B cell (primary cell): Measurements from ENCODE around the gene GARIN5A. TPM values are rescaled to one million over a fixed set of nuclear protein-coding genes. Genes with fewer than 3 reads are reported as not detected.

ENCODE experiments used
- ATAC-seq: fragments of 200-7000 bp; cut with Tn5 transposase; one replicate; pipeline ENCODE4 v1.10.0; 2021; ENCODE audit warnings: low read depth, mild to moderate bottlenecking, moderate number of reproducible peaks, moderate library complexity
- CTCF ChIA-PET: fragments of 350-600 bp; sonication (Branson Sonifier 250); formaldehyde crosslinking; loops from one replicate; lab custom pipeline; 2021; ENCODE audit warnings: antibody characterized with exemption, inconsistent platforms; lab: Charles Lee
- POLR2A ChIA-PET: fragments of 350-600 bp; sonication (Branson Sonifier 250); formaldehyde crosslinking; loops from one replicate; lab custom pipeline; 2021; ENCODE audit warnings: antibody characterized with exemption; lab: Charles Lee
- DNase-seq: peaks from one replicate; pipeline ENCODE4 v3.0.0; 2013
- H2AFZ ChIP-seq: 2 replicates; pipeline ENCODE4 v1.6.1; 2012; ENCODE audit warnings: mild to moderate bottlenecking, low read depth, low read length; ENCODE audit not compliant: insufficient read depth, poor library complexity, severe bottlenecking
- H3K27ac ChIP-seq, 2 donors: 1 replicate in 1 of 2; 2 replicates in 1 of 2; pipeline ENCODE4 v1.5.1; 2012 to 2013; ENCODE audit warnings: low read length in 2 of 2, mild to moderate bottlenecking in 2 of 2, moderate library complexity in 1 of 2
- H3K27me3 ChIP-seq, 4 experiments: fragments of 200-600 bp in 1 of 4; sonication (generic) in 1 of 4; replicated peaks in 1 of 4; 1 replicate in 2 of 4; 2 replicates in 2 of 4; pipeline versions ENCODE4 v1.6.1 to v1.7.0; 2013 to 2016; ENCODE audit warnings: low read length in 3 of 4, mild to moderate bottlenecking in 2 of 4, mixed read lengths in 1 of 4, moderate library complexity in 1 of 4; ENCODE audit not compliant: insufficient read depth in 4 of 4, control insufficient read depth in 3 of 4; ENCODE audit errors: control extremely low read depth in 1 of 4
- H3K36me3 ChIP-seq, 2 experiments: replicated peaks in 1 of 2; 1 replicate in 1 of 2; 2 replicates in 1 of 2; pipeline versions ENCODE4 v1.6.1 to v1.7.1; 2013; ENCODE audit warnings: low read length in 1 of 2; ENCODE audit not compliant: insufficient read depth in 2 of 2, control insufficient read depth in 1 of 2; ENCODE audit errors: control extremely low read depth in 1 of 2, extremely low read depth in 1 of 2
- H3K4me1 ChIP-seq, 2 donors: fragments of 200-600 bp in 1 of 2; sonication (generic) in 1 of 2; 1 replicate in 1 of 2; 2 replicates in 1 of 2; pipeline versions ENCODE4 v1.5.1 to v1.6.1; 2013 to 2017; ENCODE audit warnings: low read length in 2 of 2; ENCODE audit not compliant: control insufficient read depth in 2 of 2, insufficient read depth in 2 of 2
- H3K4me2 ChIP-seq: replicated peaks from 2 replicates; pipeline ENCODE3; 2012; ENCODE audit warnings: mild to moderate bottlenecking, low read depth, low read length; ENCODE audit not compliant: poor library complexity, severe bottlenecking
- H3K4me3 ChIP-seq, 5 experiments: fragments of 200-600 bp in 1 of 5; sonication (generic) in 1 of 5; 1 replicate in 3 of 5; 2 replicates in 2 of 5; pipeline versions ENCODE4 v1.5.1 to v1.7.0; 2011 to 2016; ENCODE audit warnings: low read length in 4 of 5, mild to moderate bottlenecking in 4 of 5, low read depth in 2 of 5, control low read depth in 1 of 5, moderate library complexity in 1 of 5; ENCODE audit not compliant: insufficient read depth in 1 of 5; ENCODE audit errors: control extremely low read depth in 1 of 5, extremely low read depth in 1 of 5
- H3K79me2 ChIP-seq: fragments of 200-600 bp; sonication (generic); one replicate; pipeline ENCODE4 v1.6.0; 2016; ENCODE audit warnings: low read length; ENCODE audit not compliant: control insufficient read depth, insufficient read depth
- H3K9ac ChIP-seq: fragments of 200-600 bp; sonication (generic); 2 replicates; pipeline ENCODE4 v1.6.1; 2017; ENCODE audit warnings: mild to moderate bottlenecking, low read length, moderate library complexity
- H3K9me3 ChIP-seq, 3 donors: one replicate each; pipeline versions ENCODE4 v1.6.1 to v1.7.1; 2013; ENCODE audit warnings: low read length in 2 of 3; ENCODE audit not compliant: control insufficient read depth in 2 of 3, insufficient read depth in 1 of 3; ENCODE audit errors: control extremely low read depth in 1 of 3
- H4K20me1 ChIP-seq: 2 replicates; pipeline ENCODE4 v1.6.0; 2012; ENCODE audit warnings: mild to moderate bottlenecking, low read length; ENCODE audit not compliant: insufficient read depth, control insufficient read depth, poor library complexity, severe bottlenecking
- H3K27ac Mint-ChIP-seq: one replicate; pipeline ENCODE4 v1.8.0; 2021; ENCODE audit warnings: mixed read lengths
- H3K27me3 Mint-ChIP-seq: one replicate; pipeline ENCODE4 v1.8.0; 2021; ENCODE audit warnings: mixed read lengths
- H3K4me1 Mint-ChIP-seq: one replicate; pipeline ENCODE4 v1.8.0; 2021; ENCODE audit warnings: mixed read lengths
- H3K4me3 Mint-ChIP-seq: one replicate; pipeline ENCODE4 v1.8.0; 2021; ENCODE audit warnings: mixed read lengths
- H3K9me3 Mint-ChIP-seq: one replicate; pipeline ENCODE4 v1.8.0; 2022; ENCODE audit warnings: mixed read lengths; ENCODE audit not compliant: insufficient read depth
- EZH2 ChIP-seq: IDR thresholded peaks from 2 replicates; pipeline ENCODE4 v1.6.1; 2012; ENCODE audit warnings: borderline replicate concordance, low read depth, mild to moderate bottlenecking, moderate library complexity, low read length; ENCODE audit not compliant: insufficient read depth, poor library complexity, severe bottlenecking
- WGBS: methylation state at CpG from one replicate; pipeline ENCODE4 v1.1.5; 2013; ENCODE audit warnings: missing lambda C conversion rate; ENCODE audit not compliant: insufficient coverage; 5-methylcytosine and 5-hydroxymethylcytosine counted together
- intact Hi-C: fragments of 100-400 bp; cut with micrococcal nuclease; formaldehyde crosslinking; loops from one replicate; pipeline ENCODE4 v1.10.0; 2022
- polyA minus RNA-seq: library from RNA; depleted of rRNA, polyadenylated mRNA; stranded (reverse); fragments of >200 nt; gene quantifications from 2 replicates; pipeline ENCODE4 v1.2.3, GENCODE V29; 2012
- polyA plus RNA-seq: library from polyadenylated mRNA; depleted of rRNA; stranded (reverse); fragments of >200 nt; gene quantifications from 2 replicates; pipeline ENCODE4 v1.2.3, GENCODE V29; 2012
- total RNA-seq, 2 donors: library from RNA; stranded (reverse); fragments of 120-200 nt in 1 of 2; gene quantifications; 1 replicate in 1 of 2; 2 replicates in 1 of 2; pipeline versions ENCODE4 v1.2.3 to v1.2.4, GENCODE V29; 2013 to 2022
- TF ChIP-seq, protein P1 (sequence below): fragments of 200-600 bp; IDR thresholded peaks from one replicate; pipeline ENCODE4 v1.8.0; 2022; ENCODE audit warnings: antibody characterized with exemption, mild to moderate bottlenecking

GARIN5A gene
- total RNA-seq (0.34 and 0.58 TPM in 2 replicates), polyA plus RNA-seq (0.22 and 0.37 TPM in 2 replicates), polyA minus RNA-seq (0.71 TPM in 1 of 2 replicates, not detected in the other)
- total RNA-seq (2013), result 0.23 TPM

DNA sequence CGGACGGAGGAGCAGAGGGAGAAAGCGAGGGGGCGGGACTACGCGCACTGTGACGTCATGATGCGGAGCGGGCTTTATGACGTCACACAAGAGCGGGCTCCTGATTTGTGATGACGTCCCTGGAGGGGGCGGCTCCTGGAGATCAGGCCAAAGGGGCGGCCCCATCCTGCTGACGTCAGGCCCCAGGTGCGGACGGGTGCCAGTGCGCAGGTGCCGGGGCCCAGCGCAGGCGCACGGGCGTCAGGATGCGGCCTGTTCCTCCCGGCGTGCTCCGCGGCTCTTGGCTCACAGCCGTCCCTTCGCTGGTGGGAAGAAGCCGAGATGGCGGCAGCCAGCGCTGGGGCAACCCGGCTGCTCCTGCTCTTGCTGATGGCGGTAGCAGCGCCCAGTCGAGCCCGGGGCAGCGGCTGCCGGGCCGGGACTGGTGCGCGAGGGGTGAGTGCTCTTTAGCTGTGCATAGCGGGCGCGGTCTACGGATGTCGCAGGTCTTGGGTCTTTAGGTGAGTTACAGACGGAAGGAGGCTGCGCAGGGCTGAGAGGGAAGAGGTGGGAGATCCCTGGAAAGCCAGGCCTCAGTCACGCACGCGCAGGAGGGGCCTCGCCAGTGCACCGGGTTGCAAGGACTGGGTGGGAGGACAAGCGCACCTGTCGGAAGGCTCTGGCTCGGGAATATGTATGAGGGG, at the start of gene GARIN5A, which contains the start of gene EMC10:
Gene GARIN5A (minus strand): TSS at position 625 of the 683 bp plus-strand sequence. CDS start 460 bp downstream, at position 165.
Gene EMC10 (plus strand): TSS at position 284 of the 683 bp plus-strand sequence. CDS start 38 bp downstream, at position 322.
- H3K79me2 ChIP-seq, result peaks cover 45% of the 10 kb centered on the region
- Mint-ChIP-seq H3K9me3 (no peaks in the 10 kb centered on the region), H3K27ac (peak within 1 kb of the TSS; percentile 94), H3K4me1 (peaks cover 29% of the 10 kb centered on the region), H3K4me3 (peak within 1 kb of the TSS; percentile 99), H3K27me3 (no peaks in the 10 kb centered on the region)
- TF ChIP-seq, protein P1, sequence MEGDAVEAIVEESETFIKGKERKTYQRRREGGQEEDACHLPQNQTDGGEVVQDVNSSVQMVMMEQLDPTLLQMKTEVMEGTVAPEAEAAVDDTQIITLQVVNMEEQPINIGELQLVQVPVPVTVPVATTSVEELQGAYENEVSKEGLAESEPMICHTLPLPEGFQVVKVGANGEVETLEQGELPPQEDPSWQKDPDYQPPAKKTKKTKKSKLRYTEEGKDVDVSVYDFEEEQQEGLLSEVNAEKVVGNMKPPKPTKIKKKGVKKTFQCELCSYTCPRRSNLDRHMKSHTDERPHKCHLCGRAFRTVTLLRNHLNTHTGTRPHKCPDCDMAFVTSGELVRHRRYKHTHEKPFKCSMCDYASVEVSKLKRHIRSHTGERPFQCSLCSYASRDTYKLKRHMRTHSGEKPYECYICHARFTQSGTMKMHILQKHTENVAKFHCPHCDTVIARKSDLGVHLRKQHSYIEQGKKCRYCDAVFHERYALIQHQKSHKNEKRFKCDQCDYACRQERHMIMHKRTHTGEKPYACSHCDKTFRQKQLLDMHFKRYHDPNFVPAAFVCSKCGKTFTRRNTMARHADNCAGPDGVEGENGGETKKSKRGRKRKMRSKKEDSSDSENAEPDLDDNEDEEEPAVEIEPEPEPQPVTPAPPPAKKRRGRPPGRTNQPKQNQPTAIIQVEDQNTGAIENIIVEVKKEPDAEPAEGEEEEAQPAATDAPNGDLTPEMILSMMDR, result no peak
- TF ChIP-seq EZH2, result no peak
- peak within 1 kb of the TSS; percentile 99 for H3K4me2 ChIP-seq
- WGBS, result 4% methylated on average over 58 of the region's 58 CpGs
- H3K27ac ChIP-seq, result peak within 1 kb of the TSS; percentile 82 to 90
- CTCF ChIA-PET, result no interaction called here
- ATAC-seq (peak; percentile 95), DNase-seq (peak; percentile 98)
- H3K9me3 ChIP-seq, result peaks cover 0 to 11% (median 0%) of the 10 kb centered on the region in 3 donors
- H3K27me3 ChIP-seq, result no peaks in the 10 kb centered on the region
- POLR2A ChIA-PET, result no interaction called here
- intact Hi-C loops, result loop anchor here (1.0 kb wide), 2 partner anchors 16 to 61 kb away; no protein-coding TSS in a partner anchor
- peak within 1 kb of the TSS; percentile 100 for H3K9ac ChIP-seq
- peak within 1 kb of the TSS; percentile 99 for H2AFZ ChIP-seq
- peaks cover 14 to 23% of the 10 kb centered on the region in 2 donors for H3K4me1 ChIP-seq
- H3K36me3 ChIP-seq, result peaks cover 0 to 35% of the 10 kb centered on the region in 2 experiments
- H4K20me1 ChIP-seq, result peaks cover 44% of the 10 kb centered on the region
- peak within 1 kb of the TSS; percentile 35 to 100 (median 98) for H3K4me3 ChIP-seq

DNA sequence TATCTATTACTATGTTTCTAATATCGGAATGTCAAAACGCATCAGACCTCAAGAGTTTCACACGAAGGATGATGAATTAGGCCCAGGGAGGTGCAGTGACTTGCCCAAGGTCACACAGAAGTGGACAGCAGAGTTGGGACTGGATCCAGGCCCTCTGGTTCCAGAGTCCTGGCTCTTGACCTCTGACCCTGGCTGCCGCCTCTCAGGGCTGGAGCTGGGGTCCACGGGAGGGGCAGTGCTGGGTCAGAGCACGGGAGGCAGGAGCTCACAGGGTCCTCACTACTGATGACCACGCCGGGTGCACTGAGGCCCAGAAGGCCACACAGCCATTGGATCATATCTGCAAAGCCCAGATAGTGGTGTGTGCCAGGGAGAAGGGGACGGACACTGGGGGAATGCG, 46.2 kb upstream of the GARIN5A start:
- ChIA-PET CTCF (interaction anchor here (0.6 to 1.5 kb wide), 3 partner anchors 11 to 589 kb away, joined by 3 to 7 read pairs (median 5); no protein-coding TSS in a partner anchor), POLR2A (no interaction called here)
- H3K27me3 Mint-ChIP-seq, result no peaks in the 10 kb centered on the region
- H3K9me3 ChIP-seq, result peaks cover 0 to 7% (median 0%) of the 10 kb centered on the region in 3 donors
- no peak for TF ChIP-seq EZH2
- TF ChIP-seq, protein P1, result no peak
- no peak overlapping the region for H3K4me2 ChIP-seq
- H3K27me3 ChIP-seq, result peaks cover 0 to 3% (median 0%) of the 10 kb centered on the region in 4 experiments
- no peak overlapping the region for H3K9ac ChIP-seq
- no peak overlapping the region for H2AFZ ChIP-seq
- no peak overlapping the region for H3K4me3 Mint-ChIP-seq
- no peak overlapping the region for H3K4me3 ChIP-seq
- no peaks in the 10 kb centered on the region for H3K4me1 Mint-ChIP-seq
- no peaks in the 10 kb centered on the region for H4K20me1 ChIP-seq
- intact Hi-C loops, result no loop called here
- DNase-seq (no peak), ATAC-seq (no peak)
- H3K4me1 ChIP-seq, result no peaks in the 10 kb centered on the region
- no peak overlapping the region for H3K27ac Mint-ChIP-seq
- no peaks in the 10 kb centered on the region for H3K9me3 Mint-ChIP-seq
- WGBS, result 90% methylated on average over 10 of the region's 10 CpGs
- H3K36me3 ChIP-seq, result no peaks in the 10 kb centered on the region
- H3K27ac ChIP-seq, result no peak overlapping the region
- no peaks in the 10 kb centered on the region for H3K79me2 ChIP-seq
